Head of caudate nucleus (tissue), 42 donors: Measurements from ENCODE around the gene MALRD1.

Experiments used
- DNase-seq, 42 donors: peaks; one replicate each; pipeline versions ENCODE4 v3.0.0 to v3.0.0-alpha.2; 2020 to 2021; ENCODE audit warnings: mixed read lengths in 7 of 42
- intact Hi-C: fragments of 100-400 bp; cut with DNase I; formaldehyde crosslinking; loops from one replicate; pipeline ENCODE4 v1.15.0; 2022

The MALRD1 gene

GRCh38 chr10:19048489-19048888, at the start of gene MALRD1:
Gene MALRD1, plus strand, starts transcription at chr10:19048801. Its CDS starts 138 bp downstream, at chr10:19048939.
- no peak for DNase-seq
- intact Hi-C loops: no loop called here

- no peak for DNase-seq
These were observed 45.3 kb upstream of the MALRD1 start for GRCh38 chr10:19003341-19003740.

GRCh38 chr10:19012111-19012510, 36.5 kb upstream of the MALRD1 start:
- no peak for DNase-seq
- intact Hi-C loops: no loop called here

More at GRCh38 chr10:19003341-19003740, 45.3 kb upstream of the MALRD1 start:
- intact Hi-C loops: no loop called here

GRCh38 chr10:19014034-19014433, 34.6 kb upstream of the MALRD1 start:
- intact Hi-C loops: no loop called here
- DNase-seq: no peak

GRCh38 chr10:19014498-19014897, 34.1 kb upstream of the MALRD1 start:
- DNase-seq: no peak
- intact Hi-C loops: no loop called here

GRCh38 chr10:19017116-19017890, 31.3 kb upstream of the MALRD1 start:
- intact Hi-C loops: no loop called here
- DNase-seq: no peak

- DNase-seq: no peak
These were observed 27.4 kb upstream of the MALRD1 start for GRCh38 chr10:19021162-19021561.

GRCh38 chr10:19024611-19025010, 24.0 kb upstream of the MALRD1 start:
- DNase-seq: no peak
- intact Hi-C loops: no loop called here

More at GRCh38 chr10:19021162-19021561, 27.4 kb upstream of the MALRD1 start:
- intact Hi-C loops: no loop called here

- no peak for DNase-seq
- intact Hi-C loops: no loop called here
These were observed 16.8 kb upstream of the MALRD1 start for GRCh38 chr10:19031763-19032162.

- intact Hi-C loops: no loop called here
- no peak for DNase-seq
These were observed 14.9 kb upstream of the MALRD1 start for GRCh38 chr10:19033741-19034140.

- DNase-seq: no peak
- intact Hi-C loops: no loop called here
These were observed 7.4 kb upstream of the MALRD1 start for GRCh38 chr10:19041171-19041570.

GRCh38 chr10:19043431-19043830, 5.2 kb upstream of the MALRD1 start:
- DNase-seq: no peak
- intact Hi-C loops: no loop called here

- no peak for DNase-seq
- intact Hi-C loops: no loop called here
These were observed 1.9 kb upstream of the MALRD1 start for GRCh38 chr10:19046679-19047078.

- DNase-seq: no peak
- intact Hi-C loops: no loop called here
These were observed 290 bp downstream of the MALRD1 start for GRCh38 chr10:19048891-19049290.

- DNase-seq: no peak
- intact Hi-C loops: no loop called here
These were observed 966 bp downstream of the MALRD1 start for GRCh38 chr10:19049567-19049966.

- intact Hi-C loops: no loop called here
These were observed 5.8 kb downstream of the MALRD1 start for GRCh38 chr10:19054289-19054835.

GRCh38 chr10:19058046-19058445, 9.4 kb downstream of the MALRD1 start:
- DNase-seq: no peak
- intact Hi-C loops: no loop called here

More at GRCh38 chr10:19054289-19054835, 5.8 kb downstream of the MALRD1 start:
- DNase-seq: no peak

GRCh38 chr10:19063986-19064385, 15.4 kb downstream of the MALRD1 start:
- intact Hi-C loops: no loop called here
- no peak for DNase-seq

- intact Hi-C loops: no loop called here
- no peak for DNase-seq
These were observed 23.3 kb downstream of the MALRD1 start for GRCh38 chr10:19071946-19072345.

- intact Hi-C loops: no loop called here
- DNase-seq: no peak
These were observed 28.7 kb downstream of the MALRD1 start for GRCh38 chr10:19077276-19077675.

GRCh38 chr10:19096501-19097073, 48.0 kb downstream of the MALRD1 start:
- no peak for DNase-seq
- intact Hi-C loops: no loop called here
